Duodenal mucosa (tissue), 2 donors: ENCODE measurements around the gene PRDM4.

Experiments used
- H3K27ac ChIP-seq: one replicate; pipeline ENCODE4 v1.7.0; 2013; ENCODE audit warnings: low read depth, low read length
- H3K27me3 ChIP-seq, 2 donors: one replicate each; pipeline ENCODE4 v1.7.0; 2013; ENCODE audit warnings: low read length in 2 of 2, control low read depth in 1 of 2; ENCODE audit not compliant: insufficient read depth in 2 of 2, control insufficient read depth in 1 of 2
- H3K36me3 ChIP-seq, 2 donors: one replicate each; pipeline ENCODE4 v1.7.0; 2013; ENCODE audit warnings: low read length in 2 of 2, control low read depth in 1 of 2; ENCODE audit not compliant: insufficient read depth in 2 of 2, control insufficient read depth in 1 of 2
- H3K4me1 ChIP-seq, 2 donors: one replicate each; pipeline ENCODE4 v1.7.0; 2013; ENCODE audit warnings: low read length in 2 of 2, control low read depth in 1 of 2; ENCODE audit not compliant: insufficient read depth in 2 of 2, control insufficient read depth in 1 of 2
- H3K4me3 ChIP-seq, 2 donors: one replicate each; pipeline ENCODE4 v1.7.0; 2013; ENCODE audit warnings: low read length in 2 of 2, low read depth in 1 of 2
- H3K9ac ChIP-seq, 2 donors: one replicate each; pipeline ENCODE4 v1.7.0; 2013; ENCODE audit warnings: low read length in 2 of 2, low read depth in 1 of 2
- H3K9me3 ChIP-seq, 2 donors: one replicate each; pipeline ENCODE4 v1.7.0; 2013; ENCODE audit warnings: low read length in 2 of 2, control low read depth in 1 of 2; ENCODE audit not compliant: control insufficient read depth in 1 of 2

Gene PRDM4, protein sequence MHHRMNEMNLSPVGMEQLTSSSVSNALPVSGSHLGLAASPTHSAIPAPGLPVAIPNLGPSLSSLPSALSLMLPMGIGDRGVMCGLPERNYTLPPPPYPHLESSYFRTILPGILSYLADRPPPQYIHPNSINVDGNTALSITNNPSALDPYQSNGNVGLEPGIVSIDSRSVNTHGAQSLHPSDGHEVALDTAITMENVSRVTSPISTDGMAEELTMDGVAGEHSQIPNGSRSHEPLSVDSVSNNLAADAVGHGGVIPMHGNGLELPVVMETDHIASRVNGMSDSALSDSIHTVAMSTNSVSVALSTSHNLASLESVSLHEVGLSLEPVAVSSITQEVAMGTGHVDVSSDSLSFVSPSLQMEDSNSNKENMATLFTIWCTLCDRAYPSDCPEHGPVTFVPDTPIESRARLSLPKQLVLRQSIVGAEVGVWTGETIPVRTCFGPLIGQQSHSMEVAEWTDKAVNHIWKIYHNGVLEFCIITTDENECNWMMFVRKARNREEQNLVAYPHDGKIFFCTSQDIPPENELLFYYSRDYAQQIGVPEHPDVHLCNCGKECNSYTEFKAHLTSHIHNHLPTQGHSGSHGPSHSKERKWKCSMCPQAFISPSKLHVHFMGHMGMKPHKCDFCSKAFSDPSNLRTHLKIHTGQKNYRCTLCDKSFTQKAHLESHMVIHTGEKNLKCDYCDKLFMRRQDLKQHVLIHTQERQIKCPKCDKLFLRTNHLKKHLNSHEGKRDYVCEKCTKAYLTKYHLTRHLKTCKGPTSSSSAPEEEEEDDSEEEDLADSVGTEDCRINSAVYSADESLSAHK

DNA sequence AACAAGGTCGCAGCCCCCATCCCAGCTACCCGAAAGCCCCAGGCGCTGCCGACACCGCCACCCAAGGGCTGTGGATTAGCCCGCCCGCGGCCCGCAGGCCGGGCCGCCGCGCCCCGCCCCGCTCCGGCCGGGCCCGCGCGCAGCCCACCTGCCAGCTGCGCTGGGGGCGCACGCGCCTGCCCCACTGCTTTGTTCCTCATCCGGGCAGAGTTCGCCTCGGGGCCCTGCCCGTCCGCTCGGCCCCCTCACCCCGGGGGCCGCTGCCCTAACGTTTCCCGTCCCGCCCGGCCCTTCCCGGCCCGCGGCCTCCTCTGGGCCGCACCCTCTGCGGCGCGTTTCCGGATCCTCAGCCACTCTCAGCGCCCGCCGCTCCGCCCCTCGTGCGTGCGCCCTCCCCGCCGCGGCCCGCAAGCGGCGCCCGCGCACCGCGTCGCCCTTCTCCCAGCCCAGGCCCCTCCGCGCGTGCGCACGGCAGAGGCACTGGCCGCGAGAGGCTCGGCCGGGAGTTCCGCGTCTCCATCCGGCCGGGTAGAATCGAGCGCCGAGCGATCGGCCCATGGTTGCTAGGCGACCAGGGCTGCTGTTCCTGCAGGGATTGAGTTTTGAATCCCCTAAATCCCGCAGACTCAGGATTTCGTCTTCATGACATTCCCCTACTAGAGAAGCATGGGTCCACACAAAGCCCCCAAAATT is at the start of gene PRDM4:
Gene PRDM4, minus strand, starts transcription at position 329 of the 693 bp plus-strand sequence. CDS start 622 bp downstream, outside the sequence.
- peak within 1 kb of the TSS; percentile 78 to 86 for H3K9ac ChIP-seq
- H3K4me1 ChIP-seq: peaks cover 17 to 26% of the 10 kb centered on the region in 2 donors
- no peaks in the 10 kb centered on the region for H3K9me3 ChIP-seq
- peaks cover 8 to 18% of the 10 kb centered on the region in 2 donors for H3K36me3 ChIP-seq
- no peaks in the 10 kb centered on the region for H3K27me3 ChIP-seq
- H3K4me3 ChIP-seq: peak within 1 kb of the TSS; percentile 79 to 93
- peak within 1 kb of the TSS; percentile 73 for H3K27ac ChIP-seq

DNA sequence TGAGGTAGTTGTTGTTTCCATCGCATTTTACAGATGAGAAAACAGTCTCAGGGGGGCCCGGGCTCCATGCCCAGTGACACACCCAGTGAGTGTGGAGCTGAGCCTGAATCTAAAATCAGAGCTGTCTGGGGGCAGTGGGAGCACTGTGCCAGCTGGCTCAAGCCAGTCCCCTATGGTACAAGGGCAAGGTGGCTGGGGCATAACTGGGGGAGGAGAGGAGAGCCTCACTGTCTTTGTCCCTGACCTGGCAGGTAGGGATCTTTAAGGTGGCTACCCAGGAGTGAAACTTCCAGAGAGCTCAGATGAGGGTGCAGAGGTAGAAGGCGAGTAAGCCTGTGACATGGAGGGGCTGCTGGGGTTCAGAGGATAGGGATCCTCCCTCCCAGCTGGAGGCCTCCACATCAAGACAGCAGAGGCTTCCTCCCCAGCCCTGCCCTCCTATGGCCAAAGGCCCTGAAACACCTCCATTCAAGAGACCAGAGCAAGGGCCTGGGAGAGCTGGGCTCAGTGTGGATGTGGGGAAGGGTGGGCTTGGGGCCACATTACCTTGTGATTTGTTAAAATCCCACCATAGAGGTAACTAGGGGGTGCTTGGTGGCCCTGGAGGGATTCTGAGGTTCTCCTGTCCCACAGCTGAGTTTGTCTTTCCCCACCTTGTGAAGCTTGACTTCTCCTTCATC is 46.7 kb upstream of the PRDM4 start:
- no peaks in the 10 kb centered on the region for H3K9me3 ChIP-seq
- no peaks in the 10 kb centered on the region for H3K36me3 ChIP-seq
- no peak overlapping the region for H3K9ac ChIP-seq
- H3K27me3 ChIP-seq: no peaks in the 10 kb centered on the region
- H3K4me1 ChIP-seq: no peaks in the 10 kb centered on the region
- H3K4me3 ChIP-seq: no peak overlapping the region
- no peak overlapping the region for H3K27ac ChIP-seq

- H3K4me3 ChIP-seq: no peak overlapping the region
- no peak overlapping the region for H3K27ac ChIP-seq
- H3K36me3 ChIP-seq: no peaks in the 10 kb centered on the region
- no peaks in the 10 kb centered on the region for H3K27me3 ChIP-seq
- H3K4me1 ChIP-seq: no peaks in the 10 kb centered on the region
- H3K9me3 ChIP-seq: no peaks in the 10 kb centered on the region
- no peak overlapping the region for H3K9ac ChIP-seq
These were observed 44.7 kb upstream of the PRDM4 start for GRCh38 chr12:107805488-107806180.

DNA sequence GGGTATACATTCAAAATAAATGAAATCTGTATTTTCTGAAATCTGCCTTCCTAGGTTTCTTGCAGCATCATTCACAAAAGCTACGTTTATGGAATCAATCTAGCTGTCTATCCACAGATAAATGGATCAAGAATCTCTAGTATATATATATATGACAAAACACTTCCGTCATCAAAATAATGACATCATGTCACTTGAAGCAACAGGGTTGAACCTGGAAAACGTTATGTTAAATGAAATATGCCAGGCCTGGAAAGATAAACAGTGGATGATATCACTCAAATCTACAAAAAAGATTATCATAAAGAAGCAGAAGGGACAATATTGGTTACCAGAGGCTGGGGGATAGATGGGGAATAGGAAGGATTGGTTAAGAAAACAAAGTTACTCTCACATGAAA is 42.2 kb upstream of the PRDM4 start:
- no peaks in the 10 kb centered on the region for H3K27me3 ChIP-seq
- H3K4me1 ChIP-seq: no peaks in the 10 kb centered on the region
- H3K36me3 ChIP-seq: no peaks in the 10 kb centered on the region
- no peaks in the 10 kb centered on the region for H3K9me3 ChIP-seq
- H3K9ac ChIP-seq: no peak overlapping the region
- no peak overlapping the region for H3K27ac ChIP-seq
- H3K4me3 ChIP-seq: no peak overlapping the region

GRCh38 chr12:107801150-107801549 is 40.2 kb upstream of the PRDM4 start:
- no peak overlapping the region for H3K4me3 ChIP-seq
- no peaks in the 10 kb centered on the region for H3K9me3 ChIP-seq
- H3K36me3 ChIP-seq: no peaks in the 10 kb centered on the region

GRCh38 chr12:107798580-107798979 is 37.6 kb upstream of the PRDM4 start:
- Histone ChIP-seq H3K9ac (no peak overlapping the region), H3K27ac (no peak overlapping the region), H3K36me3 (no peaks in the 10 kb centered on the region), H3K4me1 (no peaks in the 10 kb centered on the region), H3K27me3 (no peaks in the 10 kb centered on the region), H3K4me3 (no peak overlapping the region), H3K9me3 (no peaks in the 10 kb centered on the region)

More at GRCh38 chr12:107801150-107801549, 40.2 kb upstream of the PRDM4 start:
- Histone ChIP-seq H3K27ac (no peak overlapping the region), H3K4me1 (no peaks in the 10 kb centered on the region), H3K9ac (no peak overlapping the region), H3K27me3 (no peaks in the 10 kb centered on the region)

DNA sequence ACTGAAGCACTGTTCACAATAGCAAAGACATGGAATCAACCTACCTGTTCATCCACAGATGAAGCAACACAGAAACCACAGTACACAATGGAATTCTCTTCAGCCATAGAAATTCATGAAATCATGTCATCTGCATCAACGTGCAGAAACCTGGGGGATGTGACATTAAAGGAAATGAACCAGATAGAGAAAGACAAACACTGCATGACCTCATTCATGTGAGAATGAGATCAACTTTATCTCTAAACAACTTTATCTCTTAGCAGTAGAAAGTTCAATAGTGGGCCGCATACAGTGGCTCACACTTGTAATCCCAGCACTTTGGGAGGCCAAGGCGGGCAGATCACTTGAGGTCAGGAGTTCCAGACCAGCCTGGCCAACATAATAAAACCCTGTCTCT is 33.5 kb upstream of the PRDM4 start:
- H3K4me3 ChIP-seq: no peak overlapping the region
- no peak overlapping the region for H3K27ac ChIP-seq
- H3K36me3 ChIP-seq: no peaks in the 10 kb centered on the region
- H3K27me3 ChIP-seq: no peaks in the 10 kb centered on the region
- no peaks in the 10 kb centered on the region for H3K9me3 ChIP-seq
- H3K4me1 ChIP-seq: no peaks in the 10 kb centered on the region
- no peak overlapping the region for H3K9ac ChIP-seq

DNA sequence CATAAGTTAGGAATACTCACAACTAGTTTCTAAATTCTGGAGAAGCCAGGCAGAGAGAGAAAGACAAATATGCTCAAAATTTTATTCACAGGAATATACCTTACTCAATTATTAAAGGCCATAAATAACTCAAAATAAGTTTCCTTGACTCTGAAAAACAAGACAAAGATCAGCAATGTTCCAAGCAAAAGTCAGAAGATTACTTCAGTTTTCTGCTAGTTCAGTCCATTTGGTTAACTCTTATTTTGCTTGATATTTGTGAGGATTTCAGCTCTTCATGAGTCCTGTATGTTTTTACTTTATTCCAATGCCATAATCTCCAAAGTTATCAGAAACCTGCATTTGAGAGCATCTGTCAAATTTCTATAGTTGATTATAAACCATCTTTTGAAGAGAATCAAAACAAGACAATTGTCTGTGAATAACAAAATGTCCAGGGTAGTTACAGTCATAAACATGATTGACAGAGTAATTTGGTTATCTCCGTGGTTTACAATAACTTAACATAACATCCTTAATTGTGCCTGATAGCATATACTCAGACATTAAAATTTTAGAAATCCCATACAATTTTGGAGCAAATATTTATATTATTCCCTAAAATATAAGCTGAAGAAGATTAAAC is 30.6 kb upstream of the PRDM4 start:
- Histone ChIP-seq H3K4me3 (no peak overlapping the region), H3K9ac (no peak overlapping the region), H3K36me3 (no peaks in the 10 kb centered on the region), H3K4me1 (no peaks in the 10 kb centered on the region), H3K9me3 (no peaks in the 10 kb centered on the region), H3K27ac (no peak overlapping the region), H3K27me3 (no peaks in the 10 kb centered on the region)
